HepG2 (cell line): Measurements from ENCODE around the gene ATXN2. TPM values are rescaled to one million over a fixed set of nuclear protein-coding genes. Genes with fewer than 3 reads are reported as not detected.

Experiments used
- ARID4A ChIP-seq: sonication (generic); formaldehyde crosslinking; IDR thresholded peaks from 2 replicates; pipeline ENCODE4 v1.5.0; 2020; ENCODE audit warnings: mild to moderate bottlenecking, missing genetic modification reagents, borderline replicate concordance
- CBX5 ChIP-seq: sonication (generic); formaldehyde crosslinking; IDR thresholded peaks from 2 replicates; pipeline ENCODE4 v1.4.0; 2020; ENCODE audit warnings: missing genetic modification reagents, borderline replicate concordance
- DDIT3 ChIP-seq: sonication (generic); formaldehyde crosslinking; IDR thresholded peaks from 2 replicates; pipeline ENCODE4 v1.4.0; 2020; ENCODE audit warnings: mild to moderate bottlenecking, missing genetic modification reagents
- EED ChIP-seq: sonication (generic); formaldehyde crosslinking; IDR thresholded peaks from 2 replicates; pipeline ENCODE4 v1.5.0; 2020; ENCODE audit warnings: mild to moderate bottlenecking, missing genetic modification reagents
- ESRRA ChIP-seq: sonication (generic); formaldehyde crosslinking; IDR thresholded peaks from 2 replicates; pipeline ENCODE4 v1.5.1; 2020; ENCODE audit warnings: mild to moderate bottlenecking, low read depth, missing genetic modification reagents
- HNF4G ChIP-seq, 2 experiments: sonication (generic) in 1 of 2; formaldehyde crosslinking in 1 of 2; IDR thresholded peaks; 2 replicates each; pipeline versions ENCODE4 v1.4.0 to v1.6.1; 2011 to 2020; ENCODE audit warnings: borderline replicate concordance in 2 of 2, low read depth in 2 of 2, mild to moderate bottlenecking in 2 of 2, low read length in 1 of 2, missing genetic modification reagents in 1 of 2, moderate library complexity in 1 of 2
- MBD4 ChIP-seq: IDR thresholded peaks from 2 replicates; pipeline ENCODE4 v1.6.1; 2012; ENCODE audit warnings: low read length, inconsistent platforms, borderline replicate concordance
- NCOR1 ChIP-seq: fragments of 200-600 bp; sonication (generic); IDR thresholded peaks from 2 replicates; pipeline ENCODE4 v1.7.0; 2017; ENCODE audit warnings: antibody characterized with exemption, low read length, borderline replicate concordance
- NR3C1 ChIP-seq: sonication (generic); formaldehyde crosslinking; IDR thresholded peaks from 2 replicates; pipeline ENCODE4 v1.4.0; 2020; ENCODE audit warnings: missing genetic modification reagents
- RELA ChIP-seq: sonication (generic); formaldehyde crosslinking; IDR thresholded peaks from 2 replicates; pipeline ENCODE4 v1.4.0; 2020; ENCODE audit warnings: missing genetic modification reagents
- SP1 ChIP-seq, 2 experiments: fragments of 450-650 bp in 1 of 2; sonication (generic) in 1 of 2; formaldehyde crosslinking in 1 of 2; IDR thresholded peaks; 2 replicates each; pipeline versions ENCODE4 v1.4.0 to v1.6.1; 2016 to 2020; ENCODE audit warnings: missing genetic modification reagents in 1 of 2
- TBP ChIP-seq: sonication (generic); formaldehyde crosslinking; IDR thresholded peaks from 2 replicates; pipeline ENCODE4 v1.5.0; 2020; ENCODE audit warnings: missing genetic modification reagents
- ZFP91 ChIP-seq: sonication (generic); formaldehyde crosslinking; IDR thresholded peaks from 2 replicates; pipeline ENCODE4 v1.9.0; 2022; ENCODE audit warnings: missing genetic modification reagents, mild to moderate bottlenecking, borderline replicate concordance
- ZHX1 ChIP-seq: sonication (generic); formaldehyde crosslinking; IDR thresholded peaks from 2 replicates; pipeline ENCODE4 v1.8.1; 2022; ENCODE audit warnings: low read depth, mild to moderate bottlenecking, missing genetic modification reagents
- ZKSCAN8 ChIP-seq: IDR thresholded peaks from 2 replicates; pipeline ENCODE4 v1.6.1; 2016; ENCODE audit warnings: borderline replicate concordance, missing genetic modification reagents, missing compliant biosample characterization
- ZNF136 ChIP-seq: sonication (generic); formaldehyde crosslinking; IDR thresholded peaks from 2 replicates; pipeline ENCODE4 v1.8.1; 2022; ENCODE audit warnings: low read depth, mild to moderate bottlenecking, moderate library complexity, missing genetic modification reagents
- ZNF383 ChIP-seq: sonication (generic); formaldehyde crosslinking; IDR thresholded peaks from 2 replicates; pipeline ENCODE4 v1.4.0; 2020; ENCODE audit warnings: missing genetic modification reagents, mild to moderate bottlenecking, borderline replicate concordance
- ZNF460 ChIP-seq: sonication (generic); formaldehyde crosslinking; IDR thresholded peaks from 2 replicates; pipeline ENCODE4 v1.5.1; 2020; ENCODE audit warnings: missing genetic modification reagents, mild to moderate bottlenecking, borderline replicate concordance
- ZNF572 ChIP-seq: sonication (generic); formaldehyde crosslinking; IDR thresholded peaks from 2 replicates; pipeline ENCODE4 v1.5.1; 2020; ENCODE audit warnings: mild to moderate bottlenecking, missing genetic modification reagents
- ZNF703 ChIP-seq: sonication (generic); formaldehyde crosslinking; IDR thresholded peaks from 2 replicates; pipeline ENCODE4 v1.5.1; 2020; ENCODE audit warnings: missing genetic modification reagents, mild to moderate bottlenecking, moderate library complexity, borderline replicate concordance
- ZSCAN30 ChIP-seq: sonication (generic); formaldehyde crosslinking; IDR thresholded peaks from 2 replicates; pipeline ENCODE4 v1.5.0; 2020; ENCODE audit warnings: mild to moderate bottlenecking, missing genetic modification reagents
- polyA plus RNA-seq, 8 experiments: library from polyadenylated mRNA; depleted of rRNA in 3 of 8; stranded (reverse) in 7 of 8; unstranded in 1 of 8; fragments of >200 nt; fragmentation: Illumina TruSeq in 4 of 8; extraction: Trizol in 4 of 8; gene quantifications; 2 replicates each; pipeline versions ENCODE4 v1.2.1 to v1.2.3, GENCODE V29; 2011 to 2016; ENCODE audit warnings: low read depth in 4 of 8, missing spikeins in 1 of 8, mixed read lengths in 1 of 8; ENCODE audit not compliant: insufficient read depth in 1 of 8
- total RNA-seq, 5 experiments: library from RNA; depleted of rRNA; stranded (reverse); fragments of >200 nt; fragmentation: Illumina TruSeq; extraction: Trizol; gene quantifications; 2 replicates each; pipeline ENCODE4 v1.2.3, GENCODE V29; 2016; ENCODE audit warnings: low read depth in 1 of 5

ATXN2 gene
- total and polyA plus RNA-seq, 2 of the 13 experiments (the other 11 are each of a cell fraction or from before 2014, with no cell fraction given) = 18.1 to 27.1 TPM

- TF ChIP-seq ARID4A (CRISPR knock-in tag) = no peak
- TF ChIP-seq ZNF383 (CRISPR knock-in tag) = peak; percentile 72; the same call in 1 of the 2 replicates
- TF ChIP-seq ESRRA (CRISPR knock-in tag) = no peak
- TF ChIP-seq ZFP91 (CRISPR knock-in tag) = no peak
- no peak for TF ChIP-seq SP1 (IDR thresholded peaks at IDR 0.05)
- no peak for TF ChIP-seq SP1 (CRISPR knock-in tag; IDR thresholded peaks at IDR 0.05)
- TF ChIP-seq RELA (CRISPR knock-in tag) = no peak
- no peak for TF ChIP-seq NR3C1
- no peak for TF ChIP-seq ZKSCAN8 (CRISPR knock-in tag)
- no peak for TF ChIP-seq MBD4
- TF ChIP-seq ZHX1 (CRISPR knock-in tag) = no peak
- TF ChIP-seq HNF4G (IDR thresholded peaks at IDR 0.05; ENCODE audit: borderline replicate concordance, low read depth, low read length) = peak; percentile 87
- no peak; the same call in 1 of the 2 replicates for TF ChIP-seq HNF4G (CRISPR knock-in tag; IDR thresholded peaks at IDR 0.05; ENCODE audit: borderline replicate concordance, low read depth)
- no peak for TF ChIP-seq ZNF703 (CRISPR knock-in tag)
- TF ChIP-seq DDIT3 (CRISPR knock-in tag) = 0 out of 2 replicates have a peak, but pooled peaks have one; percentile 52
- no peak for TF ChIP-seq ZNF460 (CRISPR knock-in tag)
- no peak for TF ChIP-seq EED (CRISPR knock-in tag)
- TF ChIP-seq TBP (CRISPR knock-in tag) = no peak
- TF ChIP-seq ZNF572 (CRISPR knock-in tag) = no peak
- TF ChIP-seq ZNF136 = 0 out of 2 replicates have a peak, but pooled peaks have one; percentile 13
- TF ChIP-seq CBX5 = no peak
- TF ChIP-seq NCOR1 = peak; percentile 80
- TF ChIP-seq ZSCAN30 (CRISPR knock-in tag) = no peak
These were observed 1.1 kb upstream of the ATXN2 start (continued) for GRCh38 chr12:111600205-111600642.
